IPS-15b (cell line): ENCODE data around the gene MPRIP.

Experiments
- H3K27me3 ChIP-seq: one replicate; pipeline ENCODE4 v1.6.1; 2013; ENCODE audit warnings: low read length; ENCODE audit not compliant: control insufficient read depth, insufficient read depth
- H3K36me3 ChIP-seq: one replicate; pipeline ENCODE4 v1.6.1; 2013; ENCODE audit warnings: low read length; ENCODE audit not compliant: control insufficient read depth, insufficient read depth
- H3K4me1 ChIP-seq: one replicate; pipeline ENCODE4 v1.6.1; 2013; ENCODE audit warnings: mild to moderate bottlenecking, low read length; ENCODE audit not compliant: control insufficient read depth, insufficient read depth
- H3K4me3 ChIP-seq: one replicate; pipeline ENCODE4 v1.5.1; 2013; ENCODE audit warnings: low read depth, low read length
- H3K9ac ChIP-seq: one replicate; pipeline ENCODE4 v1.6.1; 2013; ENCODE audit warnings: low read depth, mild to moderate bottlenecking, low read length
- H3K9me3 ChIP-seq: one replicate; pipeline ENCODE4 v1.6.1; 2013; ENCODE audit warnings: mild to moderate bottlenecking, low read length; ENCODE audit not compliant: control insufficient read depth, insufficient read depth

Gene MPRIP

DNA sequence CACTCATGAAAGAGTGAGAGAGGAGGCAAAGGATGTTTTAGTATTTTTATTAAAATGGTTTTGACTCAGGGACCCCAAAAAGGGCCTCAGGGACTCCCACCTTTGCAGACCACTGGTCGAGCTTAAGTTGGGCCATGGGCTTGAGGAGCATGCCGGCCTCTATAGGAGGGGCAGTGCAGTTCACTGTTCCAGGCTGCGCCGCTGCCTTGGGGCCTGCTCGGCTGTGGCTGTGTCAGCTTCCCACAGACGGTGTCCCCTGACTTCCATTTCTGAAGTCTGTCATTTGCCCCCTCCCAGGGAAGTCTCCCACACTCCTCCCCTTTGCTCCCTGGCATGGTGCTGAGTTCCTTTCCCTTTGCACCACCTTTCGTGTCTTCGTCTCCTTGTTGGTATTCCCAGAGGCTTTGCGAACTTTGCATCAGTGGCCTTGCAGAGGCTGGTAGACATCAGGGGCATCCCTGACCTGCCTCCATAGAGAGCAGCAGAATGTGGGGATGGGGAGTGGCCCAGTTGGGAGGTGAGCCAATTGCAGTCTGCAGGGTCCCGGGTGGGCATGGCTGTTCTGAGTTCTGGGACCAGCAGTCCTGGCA lies 17.1 kb downstream of the MPRIP start:
- no peaks in the 10 kb centered on the region for H3K36me3 ChIP-seq
- no peak overlapping the region for H3K9ac ChIP-seq
- H3K4me1 ChIP-seq, result no peaks in the 10 kb centered on the region
- H3K27me3 ChIP-seq, result no peaks in the 10 kb centered on the region
- H3K4me3 ChIP-seq, result no peak overlapping the region
- H3K9me3 ChIP-seq, result no peaks in the 10 kb centered on the region

GRCh38 chr17:17060001-17060922 lies 18.0 kb downstream of the MPRIP start:
- no peaks in the 10 kb centered on the region for H3K27me3 ChIP-seq
- H3K4me3 ChIP-seq, result no peak overlapping the region
- no peak overlapping the region for H3K9ac ChIP-seq
- no peaks in the 10 kb centered on the region for H3K9me3 ChIP-seq
- no peaks in the 10 kb centered on the region for H3K4me1 ChIP-seq
- no peaks in the 10 kb centered on the region for H3K36me3 ChIP-seq

DNA sequence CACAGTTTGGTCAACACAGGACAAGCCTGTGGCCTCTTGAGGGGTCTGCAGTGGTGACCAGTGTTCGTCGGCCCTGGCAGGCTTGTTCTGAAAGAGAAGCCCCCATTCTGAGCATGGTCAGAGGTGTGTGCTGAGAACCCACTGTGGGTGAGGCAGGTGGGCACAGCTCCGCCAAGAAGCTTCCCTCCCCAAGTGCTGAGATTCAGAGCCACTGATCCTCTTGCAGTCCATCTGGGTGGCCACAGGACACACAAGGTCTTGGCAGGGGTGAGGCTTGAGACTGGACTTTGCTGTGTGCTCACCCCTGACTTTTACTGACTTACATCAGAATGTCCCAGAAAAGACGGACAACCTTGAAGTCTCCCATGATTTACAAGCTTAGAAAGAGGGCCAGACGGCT lies 18.7 kb downstream of the MPRIP start:
- no peak overlapping the region for H3K9ac ChIP-seq
- H3K4me1 ChIP-seq, result no peaks in the 10 kb centered on the region
- no peaks in the 10 kb centered on the region for H3K27me3 ChIP-seq
- no peaks in the 10 kb centered on the region for H3K36me3 ChIP-seq
- H3K9me3 ChIP-seq, result no peaks in the 10 kb centered on the region
- H3K4me3 ChIP-seq, result no peak overlapping the region

- Histone ChIP-seq H3K36me3 (no peaks in the 10 kb centered on the region), H3K4me1 (no peaks in the 10 kb centered on the region), H3K27me3 (no peaks in the 10 kb centered on the region), H3K9ac (no peak overlapping the region), H3K4me3 (no peak overlapping the region), H3K9me3 (no peaks in the 10 kb centered on the region)
These were observed 19.3 kb downstream of the MPRIP start for GRCh38 chr17:17061516-17061915.

DNA sequence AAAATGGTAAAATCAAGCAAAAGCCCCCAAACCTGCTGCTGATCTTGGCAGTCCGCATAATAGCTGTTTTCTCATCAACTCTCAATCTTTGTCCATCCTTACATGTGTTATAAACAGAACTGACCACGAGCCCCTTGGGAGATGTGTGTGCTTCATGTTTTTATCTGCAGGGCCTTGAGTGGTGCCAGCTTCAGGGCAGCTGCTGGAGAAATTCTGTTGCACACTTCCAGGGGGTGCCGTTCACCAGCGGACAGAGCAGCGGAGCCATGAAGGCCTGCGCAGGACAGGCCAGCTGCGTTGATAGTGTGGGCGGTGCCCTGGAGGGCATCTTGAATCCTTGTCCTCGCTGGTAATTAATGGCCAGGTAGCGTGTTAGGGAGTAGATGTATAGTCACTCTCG lies 20.1 kb downstream of the MPRIP start:
- Histone ChIP-seq H3K4me3 (no peak overlapping the region), H3K9ac (no peak overlapping the region), H3K27me3 (no peaks in the 10 kb centered on the region), H3K9me3 (no peaks in the 10 kb centered on the region), H3K36me3 (no peaks in the 10 kb centered on the region), H3K4me1 (no peaks in the 10 kb centered on the region)

- H3K9me3 ChIP-seq, result no peaks in the 10 kb centered on the region
- H3K9ac ChIP-seq, result no peak overlapping the region
- H3K27me3 ChIP-seq, result no peaks in the 10 kb centered on the region
- no peak overlapping the region for H3K4me3 ChIP-seq
- no peaks in the 10 kb centered on the region for H3K36me3 ChIP-seq
- no peaks in the 10 kb centered on the region for H3K4me1 ChIP-seq
These were observed 20.6 kb downstream of the MPRIP start for GRCh38 chr17:17062866-17063265.

DNA sequence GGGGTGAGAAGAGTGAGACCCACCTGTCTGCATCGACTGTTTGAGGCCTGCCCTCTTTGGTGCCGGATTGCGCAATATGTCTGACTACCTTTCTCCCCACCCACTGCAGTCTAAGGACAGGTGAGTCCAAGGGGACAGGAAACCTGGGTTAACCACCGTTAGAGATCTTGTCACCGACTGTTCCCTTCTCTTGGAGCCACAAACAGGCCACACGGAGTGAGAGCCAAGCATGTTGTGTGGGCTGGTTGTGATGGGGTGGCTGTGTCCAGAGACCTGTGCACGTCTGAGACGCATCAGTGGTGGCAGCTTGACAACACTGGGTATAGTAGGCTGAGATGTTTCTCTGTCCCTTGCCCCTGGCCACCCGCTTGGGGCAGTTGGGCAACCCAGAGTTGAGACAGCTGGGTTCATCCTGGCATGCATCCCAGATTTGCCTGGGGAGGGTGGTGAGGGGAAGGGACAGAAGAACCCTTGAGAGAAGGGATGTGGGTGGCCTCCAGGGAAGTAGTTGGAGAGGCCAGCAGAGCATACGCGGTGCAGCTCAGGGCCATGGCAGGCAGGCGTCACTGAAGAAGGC lies 21.4 kb downstream of the MPRIP start:
- Histone ChIP-seq H3K9ac (no peak overlapping the region), H3K4me3 (no peak overlapping the region), H3K9me3 (no peaks in the 10 kb centered on the region), H3K36me3 (no peaks in the 10 kb centered on the region), H3K4me1 (no peaks in the 10 kb centered on the region), H3K27me3 (no peaks in the 10 kb centered on the region)

DNA sequence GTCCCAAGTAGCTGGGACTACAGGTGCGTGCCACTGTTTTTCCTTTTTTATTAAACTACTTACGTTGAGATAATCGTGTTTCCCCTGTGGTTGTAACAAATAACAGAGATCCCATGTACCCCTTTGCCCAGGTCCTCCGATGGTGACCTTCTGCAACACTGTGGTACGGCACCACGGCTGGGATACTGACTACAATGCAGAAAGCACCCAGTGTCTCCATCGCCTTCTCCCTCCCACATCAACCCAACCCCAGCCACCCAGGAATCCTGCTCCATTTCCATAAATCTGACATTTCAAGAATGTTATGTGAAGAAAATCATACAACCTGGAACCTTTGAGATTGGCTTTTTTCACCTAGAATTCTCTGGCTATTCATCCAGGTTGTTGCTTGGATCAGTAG lies 22.1 kb downstream of the MPRIP start:
- Histone ChIP-seq H3K9me3 (no peaks in the 10 kb centered on the region), H3K36me3 (no peaks in the 10 kb centered on the region), H3K4me1 (no peaks in the 10 kb centered on the region), H3K27me3 (no peaks in the 10 kb centered on the region), H3K9ac (no peak overlapping the region), H3K4me3 (no peak overlapping the region)

- Histone ChIP-seq H3K9ac (no peak overlapping the region), H3K36me3 (no peaks in the 10 kb centered on the region), H3K9me3 (no peaks in the 10 kb centered on the region), H3K4me3 (no peak overlapping the region), H3K27me3 (no peaks in the 10 kb centered on the region), H3K4me1 (no peaks in the 10 kb centered on the region)
These were observed 23.8 kb downstream of the MPRIP start for GRCh38 chr17:17066021-17066420.

GRCh38 chr17:17067257-17067656 lies 25.0 kb downstream of the MPRIP start:
- H3K27me3 ChIP-seq, result no peaks in the 10 kb centered on the region
- no peaks in the 10 kb centered on the region for H3K4me1 ChIP-seq
- H3K36me3 ChIP-seq, result no peaks in the 10 kb centered on the region
- no peak overlapping the region for H3K4me3 ChIP-seq
- no peak overlapping the region for H3K9ac ChIP-seq
- H3K9me3 ChIP-seq, result no peaks in the 10 kb centered on the region

DNA sequence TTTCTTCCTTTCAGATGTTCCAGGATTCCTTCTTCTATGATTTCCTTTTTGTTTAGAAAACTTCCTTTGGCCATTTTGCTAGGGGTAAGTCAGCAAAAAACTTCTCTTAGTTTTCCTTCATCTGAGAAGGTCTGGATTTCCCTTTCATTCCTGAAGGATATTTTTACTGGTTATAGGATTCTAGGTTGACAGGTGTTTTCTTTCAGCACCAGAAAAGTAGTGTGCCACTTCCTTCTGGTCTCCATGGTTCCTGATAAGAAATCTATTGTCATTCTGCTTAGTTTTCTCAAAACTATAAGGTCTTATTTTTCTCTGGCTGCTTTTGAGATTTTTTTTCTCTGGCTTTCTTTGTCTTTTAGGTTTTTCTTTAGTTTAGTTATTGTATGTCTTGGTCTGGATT lies 27.6 kb downstream of the MPRIP start:
- H3K9me3 ChIP-seq, result no peaks in the 10 kb centered on the region
- no peaks in the 10 kb centered on the region for H3K4me1 ChIP-seq
- no peak overlapping the region for H3K4me3 ChIP-seq
- H3K9ac ChIP-seq, result no peak overlapping the region
- no peaks in the 10 kb centered on the region for H3K27me3 ChIP-seq
- peaks cover 4% of the 10 kb centered on the region for H3K36me3 ChIP-seq

- H3K4me3 ChIP-seq, result no peak overlapping the region
- no peak overlapping the region for H3K9ac ChIP-seq
- peaks cover 4% of the 10 kb centered on the region for H3K36me3 ChIP-seq
- no peaks in the 10 kb centered on the region for H3K27me3 ChIP-seq
- no peaks in the 10 kb centered on the region for H3K9me3 ChIP-seq
- no peaks in the 10 kb centered on the region for H3K4me1 ChIP-seq
These were observed 28.7 kb downstream of the MPRIP start for GRCh38 chr17:17070931-17071330.
